CD4-positive, alpha-beta T cell treated with Interferon alpha-2 for 1 hour (primary cell): ENCODE measurements around the gene OR9K2.
"Not testable (repeated sequence)": the region's sequence is repeated elsewhere in the genome, so short reads cannot be mapped to it uniquely, and the experiment has no call there.

Experiments used
- DNase-seq, 2 donors: peaks; one replicate each; pipeline ENCODE4 v3.0.0-alpha.2; 2020 to 2022

The OR9K2 gene, protein sequence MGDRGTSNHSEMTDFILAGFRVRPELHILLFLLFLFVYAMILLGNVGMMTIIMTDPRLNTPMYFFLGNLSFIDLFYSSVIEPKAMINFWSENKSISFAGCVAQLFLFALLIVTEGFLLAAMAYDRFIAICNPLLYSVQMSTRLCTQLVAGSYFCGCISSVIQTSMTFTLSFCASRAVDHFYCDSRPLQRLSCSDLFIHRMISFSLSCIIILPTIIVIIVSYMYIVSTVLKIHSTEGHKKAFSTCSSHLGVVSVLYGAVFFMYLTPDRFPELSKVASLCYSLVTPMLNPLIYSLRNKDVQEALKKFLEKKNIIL

DNA sequence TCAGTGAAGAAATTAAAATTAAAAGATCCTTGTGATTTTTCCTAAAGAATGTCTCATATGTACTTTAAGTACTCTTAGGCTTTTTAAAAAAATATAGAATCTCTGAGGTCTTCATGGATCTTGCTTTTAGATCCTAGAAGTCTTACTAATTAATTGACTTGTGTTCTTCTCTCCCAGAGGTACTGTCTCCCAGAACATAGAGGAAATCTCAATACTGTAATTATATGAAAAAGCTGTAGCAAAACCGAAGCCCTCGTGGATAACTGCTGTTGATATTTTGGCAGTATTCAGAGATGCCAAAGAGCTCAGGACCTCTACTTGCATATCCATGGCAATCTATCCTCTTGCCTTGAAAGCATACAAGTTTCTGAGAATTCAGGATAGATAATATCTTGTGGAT lies at the start of gene OR9K2:
Gene OR9K2, plus strand, starts transcription at position 301 of the 400 bp plus-strand sequence. CDS start 3,429 bp downstream, outside the sequence.
- DNase-seq = no peak

DNA sequence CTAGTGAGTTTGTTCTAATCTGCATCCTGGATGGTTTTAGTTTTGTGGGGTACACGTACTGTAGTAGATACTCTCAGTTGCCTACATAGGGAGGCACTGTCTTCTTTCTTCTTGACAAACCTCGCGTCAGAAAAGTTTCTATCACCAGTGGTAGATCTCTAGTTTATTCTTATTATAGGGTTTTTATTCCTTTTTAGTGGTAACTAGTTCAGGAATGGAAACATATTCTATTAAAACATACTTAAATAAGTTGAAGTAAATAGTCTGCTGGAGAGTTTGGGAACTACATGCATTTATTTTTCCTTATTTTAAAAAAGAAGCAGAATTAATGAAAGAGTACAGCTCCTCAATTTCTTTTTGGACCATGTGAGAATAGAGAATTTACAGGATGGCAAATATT lies 33.6 kb upstream of the OR9K2 start:
- DNase-seq = no peak

DNA sequence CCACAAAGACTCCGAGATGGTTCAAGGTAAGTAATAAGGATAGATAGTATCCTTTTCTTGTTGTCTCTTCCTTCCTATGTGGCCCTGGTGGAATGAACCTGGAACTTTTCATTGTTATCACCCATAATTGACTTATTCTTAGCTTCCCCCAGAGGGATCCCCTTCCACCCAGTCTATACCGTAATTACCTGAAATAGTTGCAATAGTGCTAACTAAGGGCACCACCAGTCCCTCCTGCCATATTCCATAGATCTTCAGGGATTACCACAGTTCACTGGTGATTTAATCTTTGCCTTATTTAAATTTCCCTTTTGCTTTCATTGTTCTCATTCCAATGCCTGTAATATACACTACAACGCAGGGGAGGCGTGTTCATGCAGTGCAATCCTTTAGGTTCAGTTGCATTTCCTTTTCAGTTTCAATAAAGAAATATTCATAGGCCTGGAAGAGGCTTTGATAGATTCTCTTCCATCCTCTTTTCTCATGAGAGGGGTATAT lies 13.8 kb upstream of the OR9K2 start:
- no peak for DNase-seq

DNA sequence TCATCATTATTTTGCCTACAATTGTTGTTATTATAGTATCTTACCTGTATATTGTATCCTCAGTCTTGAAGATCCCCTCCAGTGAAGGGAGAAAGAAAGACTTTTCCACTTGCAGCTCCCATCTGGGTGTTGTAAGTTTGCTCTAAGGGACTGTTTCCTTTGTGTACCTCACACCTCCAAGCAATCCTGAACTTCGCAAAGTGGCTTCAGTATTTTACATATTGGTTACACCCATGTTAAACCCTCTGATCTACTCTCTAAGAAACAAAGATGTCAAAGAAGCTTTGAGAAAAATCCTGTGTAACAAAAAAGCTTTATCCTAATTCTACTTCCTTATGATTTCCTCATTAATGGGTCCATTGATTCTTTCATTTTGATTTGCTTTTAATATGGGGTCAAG lies 10.1 kb upstream of the OR9K2 start:
- no peak for DNase-seq

DNA sequence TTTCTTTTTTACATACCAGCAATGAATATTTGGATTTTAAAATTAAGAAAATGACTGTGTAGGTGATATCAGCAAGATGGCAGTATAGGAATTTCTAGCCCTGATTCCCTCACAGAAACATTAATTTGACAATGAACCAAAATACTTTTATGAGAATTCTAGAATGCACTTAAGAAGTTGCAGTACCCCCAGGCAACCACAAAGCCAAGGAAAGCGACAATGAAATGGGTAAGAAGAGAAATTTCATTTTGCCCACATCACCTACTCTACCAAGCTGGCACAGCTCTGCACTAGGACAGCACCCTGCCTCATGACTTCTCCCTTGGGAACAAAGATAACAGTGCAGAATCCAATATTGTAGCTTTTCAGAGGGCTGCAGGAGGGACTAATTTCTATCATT lies 6.6 kb downstream of the OR9K2 start:
- DNase-seq = no peak

DNA sequence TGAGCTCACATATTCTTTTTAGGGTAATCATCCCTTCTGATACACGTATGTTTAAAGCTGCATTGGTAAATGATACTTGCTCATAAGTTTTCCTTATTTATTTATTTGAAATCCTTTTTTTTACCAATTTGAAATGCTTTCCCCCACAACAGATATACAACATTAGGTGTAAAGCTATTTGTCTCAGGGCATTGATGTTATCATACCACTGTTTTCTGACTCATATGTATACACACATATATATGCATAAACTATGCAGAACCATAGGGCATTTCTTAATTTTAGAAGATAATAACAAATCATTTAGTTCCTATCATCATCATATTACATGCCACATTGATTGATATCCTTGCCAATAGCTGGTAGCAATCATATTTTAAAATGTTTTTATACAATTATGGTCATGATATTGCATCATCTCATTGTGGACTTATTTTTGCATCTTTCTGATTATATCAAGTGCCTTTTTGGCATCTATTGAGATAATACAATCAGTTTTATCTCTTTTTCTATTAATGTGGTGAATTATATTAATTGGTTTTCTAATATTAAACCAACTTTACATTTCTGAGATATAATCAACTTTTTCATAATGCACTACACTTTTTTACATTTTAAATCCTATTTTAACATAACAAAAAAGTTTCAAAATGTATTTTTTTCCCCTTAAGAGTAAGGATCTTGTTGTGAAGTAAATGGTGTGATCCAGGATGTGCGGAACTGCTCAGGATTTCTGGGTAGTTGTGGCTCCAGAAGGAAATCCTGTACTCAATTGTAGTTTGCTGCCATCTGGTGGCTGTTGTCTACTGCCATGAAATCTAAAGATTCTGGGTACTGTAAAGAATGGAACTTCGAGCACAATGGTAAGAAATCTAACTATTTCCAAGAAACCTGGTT lies 16.7 kb downstream of the OR9K2 start:
- DNase-seq = peak; percentile 9 to 53

DNA sequence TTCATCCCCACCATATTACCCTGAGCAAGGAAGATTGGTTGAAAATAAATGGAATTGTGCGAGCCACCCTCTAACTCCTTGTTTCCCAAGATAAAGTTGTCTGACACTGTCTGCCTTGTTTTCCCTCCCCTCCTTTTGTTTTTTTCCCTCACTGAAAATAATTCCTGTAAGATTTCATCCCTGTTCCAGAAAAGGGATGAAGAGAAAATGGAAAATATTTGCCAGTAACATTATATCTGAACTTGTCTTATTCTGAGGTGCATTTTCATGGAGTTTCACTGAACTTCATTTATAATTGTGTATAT lies 17.3 kb downstream of the OR9K2 start:
- no peak for DNase-seq

DNA sequence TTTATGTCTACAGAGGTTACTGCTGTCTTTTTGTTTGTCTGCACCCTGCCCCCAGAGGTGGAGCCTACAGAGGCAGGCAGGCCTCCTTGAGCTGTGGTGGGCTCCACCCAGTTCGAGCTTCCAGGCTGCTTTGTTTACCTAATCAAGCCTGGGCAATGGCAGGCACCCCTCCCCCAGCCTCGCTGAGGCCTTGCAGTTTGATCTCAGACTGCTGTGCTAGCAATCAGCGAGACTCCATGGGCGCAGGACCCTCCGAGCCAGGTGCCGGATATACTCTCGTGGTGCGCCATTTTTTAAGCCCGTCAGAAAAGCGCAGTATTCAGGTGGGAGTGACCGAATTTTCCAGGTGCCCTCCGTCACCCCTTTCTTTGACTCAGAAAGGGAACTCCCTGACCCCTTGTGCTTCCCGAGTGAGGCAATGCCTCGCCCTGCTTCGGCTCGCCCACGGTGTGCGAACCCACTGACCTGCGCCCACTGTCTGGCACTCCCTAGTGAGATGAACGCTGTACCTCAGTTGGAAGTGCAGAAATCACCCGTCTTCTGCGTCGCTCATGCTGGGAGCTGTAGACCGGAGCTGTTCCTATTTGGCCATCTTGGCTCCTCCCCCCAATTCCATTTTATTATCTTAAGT lies 40.9 kb downstream of the OR9K2 start:
- not testable (repeated sequence) for DNase-seq

DNA sequence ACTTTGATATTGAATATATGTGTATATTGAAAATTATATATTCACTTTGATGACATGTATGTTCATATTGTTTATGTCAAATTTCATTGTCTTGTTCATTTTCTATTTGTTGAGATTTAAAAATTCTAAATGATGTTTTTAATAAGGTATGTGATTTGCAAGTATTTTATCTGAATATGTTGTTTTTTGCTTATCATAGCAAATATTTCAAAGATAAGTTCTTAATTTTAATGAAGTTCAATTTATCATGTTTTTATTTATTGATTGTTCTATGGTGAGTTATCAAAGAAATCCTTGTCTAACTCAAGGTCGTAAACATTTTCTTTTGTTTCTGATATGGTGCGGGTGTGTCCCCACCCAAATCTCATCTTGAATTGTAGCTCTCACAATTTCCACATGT lies 45.2 kb downstream of the OR9K2 start:
- no peak for DNase-seq

DNA sequence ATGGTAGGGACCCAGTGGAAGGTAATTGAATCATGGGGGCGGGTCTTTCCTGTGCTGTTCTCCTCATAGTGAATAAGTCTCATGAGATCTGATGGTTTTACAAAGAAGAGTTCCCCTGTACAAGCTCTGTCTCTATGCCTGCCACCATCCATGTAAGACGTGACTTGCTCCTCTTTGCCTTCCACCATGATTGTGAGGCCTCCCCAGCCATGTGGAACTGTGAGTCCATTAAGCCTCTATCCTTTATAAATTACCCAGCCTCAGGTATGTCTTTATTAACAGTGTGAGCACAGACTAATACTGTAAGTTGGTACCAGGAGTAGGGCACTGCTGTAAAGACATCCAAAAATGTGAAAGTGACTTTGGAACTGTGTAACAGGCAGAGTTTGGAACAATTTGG lies 45.6 kb downstream of the OR9K2 start:
- not testable (repeated sequence) for DNase-seq

DNA sequence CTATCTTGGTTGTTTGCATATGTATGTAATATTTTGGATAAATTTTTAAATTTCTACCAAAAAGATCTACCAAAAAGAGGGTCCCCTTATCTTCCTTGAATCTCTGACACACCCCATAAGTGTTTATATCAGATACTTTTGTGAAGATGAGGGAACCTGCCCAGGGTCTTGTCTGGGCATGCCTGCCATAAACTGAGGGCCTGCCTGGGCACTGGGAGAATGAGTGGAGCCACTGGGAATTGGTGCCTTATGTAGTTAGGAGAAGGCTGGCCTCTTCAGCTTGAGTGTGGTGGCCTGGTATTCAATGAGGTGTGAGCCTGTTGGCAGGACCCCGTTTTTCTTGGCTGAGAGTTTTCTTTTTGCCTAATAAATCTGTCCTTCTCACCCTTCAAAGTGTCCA lies 46.5 kb downstream of the OR9K2 start:
- no peak for DNase-seq

DNA sequence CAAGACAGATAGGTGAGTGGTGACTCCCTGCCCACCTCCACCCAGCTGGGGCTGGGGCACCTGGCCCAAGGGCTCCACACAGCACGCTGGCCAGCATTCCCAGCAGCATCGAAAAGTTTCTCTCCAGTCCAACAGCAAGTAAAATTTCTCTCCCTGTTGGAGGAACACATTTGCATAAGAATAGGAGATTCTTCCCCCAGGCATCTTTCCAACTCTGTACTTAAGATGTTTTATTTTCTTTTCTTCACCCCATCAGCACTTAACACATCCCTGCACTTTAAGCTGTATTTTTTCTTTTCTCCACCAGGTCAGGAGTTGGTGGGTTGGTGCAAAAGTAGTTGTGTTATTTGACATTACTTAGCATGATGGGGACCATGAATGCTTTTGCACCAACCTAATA lies 47.2 kb downstream of the OR9K2 start:
- DNase-seq = no peak
